BE2C (cell line): ENCODE data around the gene PROSER2.

ENCODE experiments used
- DNase-seq: peaks from one replicate; pipeline ENCODE4 v3.0.0-alpha.2; 2020
- H3K27me3 ChIP-seq: fragments of 250-450 bp; sonication (Bioruptor Pico); 2 replicates; pipeline ENCODE4 v1.5.1; 2020; ENCODE audit warnings: mild to moderate bottlenecking
- H3K36me3 ChIP-seq: fragments of 250-450 bp; sonication (Bioruptor Pico); 2 replicates; pipeline ENCODE4 v1.5.1; 2020; ENCODE audit warnings: mild to moderate bottlenecking
- H3K4me1 ChIP-seq: fragments of 250-450 bp; sonication (Bioruptor Pico); 2 replicates; pipeline ENCODE4 v1.5.1; 2020
- H3K4me3 ChIP-seq: 2 replicates; pipeline ENCODE4 v1.5.1; 2011; ENCODE audit warnings: low read depth, low read length
- H3K9me3 ChIP-seq: fragments of 250-450 bp; sonication (Bioruptor Pico); 2 replicates; pipeline ENCODE4 v1.5.1; 2020
- TF ChIP-seq, protein P1 (sequence below): IDR thresholded peaks from 2 replicates; pipeline ENCODE4 v1.5.1; 2012; ENCODE audit warnings: mild to moderate bottlenecking, low read depth, low read length

PROSER2 gene

DNA sequence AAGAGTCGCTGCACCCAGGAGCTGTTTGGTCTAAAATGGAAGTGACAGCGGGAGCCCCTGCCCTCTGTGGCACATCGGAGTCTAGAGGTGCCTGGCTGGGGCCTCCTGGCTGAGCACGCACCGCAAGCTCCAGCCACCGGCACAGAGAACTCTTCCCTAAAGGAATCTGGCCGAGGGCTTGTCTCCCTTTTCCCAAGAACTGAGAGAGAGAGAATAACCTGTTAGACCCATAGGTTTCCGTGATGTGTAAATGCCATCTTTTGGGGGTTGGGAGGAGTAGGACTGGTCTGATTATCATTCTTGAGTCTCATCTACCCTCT lies 47.3 kb downstream of the PROSER2 start:
- no peaks in the 10 kb centered on the region for H3K27me3 ChIP-seq
- H3K4me3 ChIP-seq = no peak overlapping the region
- H3K4me1 ChIP-seq = peaks cover 6% of the 10 kb centered on the region
- H3K9me3 ChIP-seq = no peaks in the 10 kb centered on the region
- TF ChIP-seq, protein P1, sequence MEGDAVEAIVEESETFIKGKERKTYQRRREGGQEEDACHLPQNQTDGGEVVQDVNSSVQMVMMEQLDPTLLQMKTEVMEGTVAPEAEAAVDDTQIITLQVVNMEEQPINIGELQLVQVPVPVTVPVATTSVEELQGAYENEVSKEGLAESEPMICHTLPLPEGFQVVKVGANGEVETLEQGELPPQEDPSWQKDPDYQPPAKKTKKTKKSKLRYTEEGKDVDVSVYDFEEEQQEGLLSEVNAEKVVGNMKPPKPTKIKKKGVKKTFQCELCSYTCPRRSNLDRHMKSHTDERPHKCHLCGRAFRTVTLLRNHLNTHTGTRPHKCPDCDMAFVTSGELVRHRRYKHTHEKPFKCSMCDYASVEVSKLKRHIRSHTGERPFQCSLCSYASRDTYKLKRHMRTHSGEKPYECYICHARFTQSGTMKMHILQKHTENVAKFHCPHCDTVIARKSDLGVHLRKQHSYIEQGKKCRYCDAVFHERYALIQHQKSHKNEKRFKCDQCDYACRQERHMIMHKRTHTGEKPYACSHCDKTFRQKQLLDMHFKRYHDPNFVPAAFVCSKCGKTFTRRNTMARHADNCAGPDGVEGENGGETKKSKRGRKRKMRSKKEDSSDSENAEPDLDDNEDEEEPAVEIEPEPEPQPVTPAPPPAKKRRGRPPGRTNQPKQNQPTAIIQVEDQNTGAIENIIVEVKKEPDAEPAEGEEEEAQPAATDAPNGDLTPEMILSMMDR = no peak
- no peak for DNase-seq
- H3K36me3 ChIP-seq = no peaks in the 10 kb centered on the region

DNA sequence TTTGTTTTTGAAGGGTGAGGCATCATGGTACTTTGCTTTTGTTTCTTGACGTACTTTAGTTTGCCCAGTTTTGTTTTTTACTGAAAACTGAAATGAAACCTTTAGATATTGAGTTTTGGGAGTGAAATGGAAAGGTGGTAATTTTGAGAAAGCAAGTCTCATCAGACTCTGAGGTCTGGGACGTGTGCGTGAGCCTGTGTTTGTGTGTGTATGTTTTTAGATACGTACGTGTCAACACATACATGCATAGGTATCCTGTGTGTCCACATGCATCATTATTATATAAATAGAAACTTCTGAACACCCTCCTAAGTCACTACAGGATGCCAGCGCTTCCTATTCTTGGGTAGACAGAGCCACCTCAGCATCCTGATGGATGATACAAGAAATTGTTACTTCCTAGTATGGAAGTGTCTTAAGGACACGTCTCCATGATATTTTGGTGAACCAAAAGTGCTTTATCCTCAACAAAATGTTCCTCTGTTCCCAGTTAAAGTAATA lies 47.8 kb downstream of the PROSER2 start:
- no peak for DNase-seq
- TF ChIP-seq, protein P1 = no peak
- H3K36me3 ChIP-seq = no peaks in the 10 kb centered on the region

DNA sequence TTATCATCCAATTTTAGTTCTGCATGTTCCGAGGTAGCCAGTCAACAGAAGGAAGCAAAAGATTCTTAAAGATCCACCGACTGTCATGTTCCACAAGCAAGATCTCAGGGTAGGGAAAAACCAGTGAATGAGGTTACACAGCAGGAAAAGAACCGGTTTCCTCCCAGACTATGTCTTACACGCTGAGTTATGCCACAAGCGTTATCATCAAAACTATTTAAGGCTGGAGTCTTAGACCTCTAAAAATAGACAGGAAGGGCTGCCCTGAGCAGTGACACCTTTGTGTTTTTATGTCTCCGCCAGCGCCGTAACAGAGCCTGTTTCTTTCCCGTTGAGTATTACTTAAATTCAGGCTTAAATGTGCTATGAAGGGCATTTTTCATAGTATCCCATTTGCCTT lies 48.3 kb downstream of the PROSER2 start:
- H3K36me3 ChIP-seq = no peaks in the 10 kb centered on the region
- no peak for DNase-seq
- no peak overlapping the region for H3K4me3 ChIP-seq
- H3K9me3 ChIP-seq = no peaks in the 10 kb centered on the region
- TF ChIP-seq, protein P1 = no peak
- no peaks in the 10 kb centered on the region for H3K27me3 ChIP-seq
- peaks cover 6% of the 10 kb centered on the region for H3K4me1 ChIP-seq

More for the DNA sequence above, 47.8 kb downstream of the PROSER2 start:
- H3K27me3 ChIP-seq = no peaks in the 10 kb centered on the region
- no peaks in the 10 kb centered on the region for H3K9me3 ChIP-seq
- peaks cover 6% of the 10 kb centered on the region for H3K4me1 ChIP-seq
- no peak overlapping the region for H3K4me3 ChIP-seq

DNA sequence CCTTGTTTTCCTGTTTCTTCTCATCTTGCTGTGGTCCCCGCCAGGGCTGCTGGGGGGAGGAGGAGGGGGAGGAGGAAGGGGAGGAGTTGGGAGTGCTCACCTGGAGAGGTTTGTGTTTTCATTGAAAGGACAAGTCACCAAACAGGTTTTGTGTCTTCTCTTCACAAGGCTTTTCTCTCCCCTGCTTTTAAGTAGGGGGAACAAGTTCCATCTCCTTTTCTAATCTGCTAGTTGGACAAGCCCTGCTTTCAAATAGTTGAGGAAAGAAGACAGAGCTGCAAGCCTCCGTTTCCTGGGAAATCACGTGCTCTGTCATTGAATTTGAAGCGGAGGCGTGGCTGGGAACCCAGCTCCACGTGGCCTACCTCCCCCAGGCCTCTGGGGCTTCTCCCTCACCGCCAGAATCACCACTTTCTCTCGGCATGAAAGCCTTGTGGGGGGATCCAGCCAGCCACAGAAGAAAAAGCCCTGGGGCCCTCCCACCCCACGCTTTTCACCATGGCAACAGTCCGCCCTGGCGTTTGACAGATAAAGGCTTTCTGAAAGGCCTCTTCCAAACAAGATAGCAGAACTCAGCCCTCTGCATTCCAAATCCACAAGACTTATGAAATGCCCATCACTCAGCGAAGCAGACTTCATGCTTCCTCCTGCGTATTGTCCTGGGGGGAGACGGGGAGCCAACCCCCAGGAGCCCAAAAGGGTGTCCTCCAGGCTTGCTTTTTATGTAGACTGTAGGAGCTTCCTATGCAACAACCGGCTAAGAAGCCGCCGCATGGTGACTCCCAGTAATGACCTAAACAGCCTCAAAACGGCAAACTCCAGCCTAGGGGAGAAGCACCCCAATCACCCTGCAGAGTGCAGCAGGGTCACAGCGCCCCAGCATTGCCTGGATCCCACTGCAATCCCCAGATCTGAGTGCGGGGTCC lies 51.7 kb downstream of the PROSER2 start:
- DNase-seq = peak; percentile 63
- TF ChIP-seq, protein P1 = no peak
- Histone ChIP-seq H3K4me3 (no peak overlapping the region), H3K9me3 (no peaks in the 10 kb centered on the region), H3K4me1 (peaks cover 6% of the 10 kb centered on the region), H3K27me3 (no peaks in the 10 kb centered on the region), H3K36me3 (no peaks in the 10 kb centered on the region)

DNA sequence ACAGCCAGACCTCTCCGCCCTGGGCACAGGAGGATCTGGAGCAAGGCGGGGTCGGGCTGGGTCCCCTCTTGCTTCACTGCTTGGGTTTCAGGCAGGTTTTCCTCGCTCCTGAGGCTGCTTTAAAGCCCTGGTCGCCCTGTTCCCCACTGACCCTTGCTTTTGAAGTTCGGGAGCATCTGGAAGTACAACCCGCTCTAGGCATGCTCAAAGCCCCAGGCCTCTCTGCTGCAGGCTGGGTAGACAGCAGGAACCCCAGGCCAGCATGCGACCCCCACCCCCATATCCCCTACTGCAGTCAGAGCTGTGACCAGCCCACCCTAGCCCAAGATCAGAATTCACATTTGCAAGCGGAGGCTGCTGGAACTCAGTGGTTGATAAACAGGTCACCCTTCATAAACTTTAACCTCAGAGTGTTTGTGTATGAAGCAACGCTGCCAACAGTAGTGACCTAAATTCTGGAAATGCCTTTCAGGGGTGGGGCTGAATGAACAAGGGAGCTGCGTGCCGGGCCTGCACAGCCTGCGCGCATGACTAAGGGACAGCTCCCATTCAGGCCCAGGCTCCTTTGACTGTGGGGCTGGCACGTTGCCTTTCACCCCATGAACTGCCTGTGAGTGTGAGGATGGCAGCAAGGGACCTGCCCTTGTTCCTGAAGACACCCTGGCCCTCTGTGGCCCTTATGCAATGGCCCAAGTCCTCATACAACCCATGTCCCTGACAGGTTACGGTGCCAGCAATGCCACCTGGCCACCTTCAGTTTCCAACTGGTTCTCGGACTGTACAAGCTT lies 52.5 kb downstream of the PROSER2 start:
- peaks cover 6% of the 10 kb centered on the region for H3K4me1 ChIP-seq
- H3K4me3 ChIP-seq = no peak overlapping the region
- no peaks in the 10 kb centered on the region for H3K9me3 ChIP-seq
- no peaks in the 10 kb centered on the region for H3K36me3 ChIP-seq
- TF ChIP-seq, protein P1 = no peak
- no peak for DNase-seq
- no peaks in the 10 kb centered on the region for H3K27me3 ChIP-seq

DNA sequence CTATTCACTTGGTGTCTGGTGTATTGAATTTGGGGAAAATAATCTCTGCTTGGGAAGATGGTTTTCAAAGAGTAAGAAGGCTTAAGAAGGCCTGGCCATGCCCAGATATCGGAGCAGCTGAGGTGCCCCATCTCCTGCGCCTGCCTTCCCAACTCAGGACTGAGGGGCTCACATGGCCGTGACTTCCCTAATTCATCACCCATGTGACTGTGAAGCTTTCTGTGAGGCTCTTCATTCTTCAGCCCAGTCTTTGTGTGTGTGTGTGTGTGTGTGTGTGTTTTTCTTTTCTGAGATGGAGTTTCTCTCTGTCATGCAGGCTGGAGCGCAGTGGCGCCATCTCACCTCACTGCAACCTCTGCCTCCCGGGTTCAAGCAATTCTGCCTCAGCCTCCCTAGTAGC lies 53.2 kb downstream of the PROSER2 start:
- Histone ChIP-seq H3K4me1 (peaks cover 6% of the 10 kb centered on the region), H3K36me3 (no peaks in the 10 kb centered on the region), H3K27me3 (no peaks in the 10 kb centered on the region), H3K9me3 (no peaks in the 10 kb centered on the region), H3K4me3 (no peak overlapping the region)
- TF ChIP-seq, protein P1 = no peak
- no peak for DNase-seq
